Activated CD8-positive, alpha-beta memory T cell treated with anti-CD3 and anti-CD28 coated beads, Interleukin-2, amount 50 U/mL, for 4 hours (primary cell): ENCODE measurements around the gene MIS18A.

Experiments used
- DNase-seq: peaks from one replicate; pipeline ENCODE4 v3.0.0-alpha.2; 2020

MIS18A gene

GRCh38 chr21:32249511-32250280 lies 29.2 kb downstream of the MIS18A start:
- no peak for DNase-seq

GRCh38 chr21:32248571-32249461 lies 30.0 kb downstream of the MIS18A start:
- DNase-seq = no peak

- DNase-seq = no peak
These were observed 32.2 kb downstream of the MIS18A start for GRCh38 chr21:32246571-32247140.

GRCh38 chr21:32245971-32246370 lies 32.9 kb downstream of the MIS18A start:
- no peak for DNase-seq

GRCh38 chr21:32240851-32241687 lies 37.8 kb downstream of the MIS18A start:
- DNase-seq = no peak

- DNase-seq = no peak
These were observed 39.3 kb downstream of the MIS18A start for GRCh38 chr21:32239551-32239950.

GRCh38 chr21:32238063-32238462 lies 40.8 kb downstream of the MIS18A start:
- no peak for DNase-seq

GRCh38 chr21:32237021-32237420 lies 41.8 kb downstream of the MIS18A start:
- no peak for DNase-seq

GRCh38 chr21:32233722-32234301 lies 45.0 kb downstream of the MIS18A start:
- DNase-seq = no peak

GRCh38 chr21:32233055-32233546 lies 45.7 kb downstream of the MIS18A start:
- DNase-seq = no peak

- DNase-seq = no peak
These were observed 52.4 kb downstream of the MIS18A start for GRCh38 chr21:32226444-32226843.
